SH-SY5Y (cell line): ENCODE data around the gene C12orf56.

ENCODE experiments used
- GATA2 ChIP-seq: IDR thresholded peaks from 2 replicates; pipeline ENCODE4 v1.6.1; 2011; ENCODE audit warnings: mild to moderate bottlenecking, low read depth, low read length
- GATA3 ChIP-seq: IDR thresholded peaks from 2 replicates; pipeline ENCODE4 v1.6.1; 2011; ENCODE audit warnings: low read depth, mild to moderate bottlenecking, low read length, moderate library complexity

C12orf56 gene

DNA sequence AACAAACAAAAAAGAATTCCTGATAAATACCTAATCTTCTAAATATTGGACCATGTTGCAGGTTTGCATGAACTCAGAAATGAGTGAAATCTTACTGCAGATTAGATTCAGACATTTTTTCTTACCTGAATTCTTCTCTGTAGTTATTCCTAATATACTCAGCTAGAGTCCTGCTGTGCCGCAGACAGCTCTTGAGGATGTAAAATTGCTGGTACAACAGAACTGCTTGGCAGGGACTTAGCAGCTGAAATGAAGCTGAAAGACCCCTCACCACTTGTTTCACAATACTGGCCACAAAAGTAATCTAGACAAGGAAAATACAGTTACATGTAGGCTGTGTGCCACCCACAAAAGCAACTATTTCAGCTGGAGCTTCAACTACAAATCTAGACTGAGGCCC is 120.1 kb downstream of the C12orf56 start:
- TF ChIP-seq GATA2 (no peak), GATA3 (no peak)

DNA sequence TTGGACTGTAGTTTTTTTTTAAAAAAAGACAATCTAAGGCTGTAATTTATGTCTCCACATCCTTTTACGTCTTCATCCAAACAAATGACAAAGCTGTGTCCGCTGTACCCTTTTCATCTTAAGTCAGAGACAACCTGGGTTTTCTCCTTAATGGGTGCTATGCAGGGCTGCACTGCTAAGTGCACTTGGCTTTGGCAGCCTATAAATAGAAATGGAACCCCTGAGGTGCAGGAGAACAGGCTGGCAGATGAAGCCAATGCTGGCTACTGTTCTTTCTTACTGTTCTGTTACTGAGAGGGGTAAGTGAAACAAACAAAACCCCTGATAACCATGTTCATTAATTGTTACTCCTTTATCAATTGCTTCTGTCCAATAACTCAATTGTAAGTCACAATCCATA is 121.4 kb downstream of the C12orf56 start:
- TF ChIP-seq GATA2 (no peak), GATA3 (no peak)

DNA sequence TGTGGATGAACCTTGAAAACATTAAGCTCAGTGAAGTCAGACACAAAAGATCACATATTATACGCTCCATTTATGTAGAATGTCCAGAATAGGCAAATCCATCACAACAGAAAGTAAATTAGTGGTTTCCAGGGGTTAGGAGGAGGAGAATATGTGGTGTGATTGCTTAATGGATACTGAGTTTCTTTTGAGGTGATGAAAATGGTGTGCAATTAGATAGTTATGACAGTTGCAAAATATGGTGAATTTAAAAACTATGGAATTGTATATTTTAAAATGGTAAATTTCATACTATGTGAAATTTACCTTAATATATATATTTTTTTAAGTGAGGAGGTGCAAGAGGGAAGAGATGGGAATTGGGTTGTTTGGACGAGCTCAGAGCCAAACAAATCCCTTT is 122.1 kb downstream of the C12orf56 start:
- TF ChIP-seq GATA2, result no peak
- no peak for TF ChIP-seq GATA3

DNA sequence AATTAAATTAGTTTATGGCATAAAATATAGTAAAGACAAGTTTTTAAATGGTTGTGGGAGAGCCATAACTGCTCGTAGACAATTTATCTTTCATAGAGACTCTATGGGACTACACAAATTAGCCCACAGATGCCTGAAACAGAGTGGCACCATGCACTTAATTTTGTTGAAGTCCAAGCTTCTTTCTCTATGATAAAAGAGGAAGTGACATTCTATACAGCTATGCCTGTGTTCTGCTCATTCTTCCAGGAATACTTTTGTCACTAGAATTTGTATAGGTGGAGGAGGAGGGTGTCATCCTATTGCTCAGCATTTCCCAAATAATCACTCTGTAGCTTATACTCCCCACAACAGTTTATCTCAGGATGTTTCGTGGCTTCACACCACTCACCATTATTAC is 124.7 kb downstream of the C12orf56 start:
- TF ChIP-seq GATA3, result no peak
- no peak for TF ChIP-seq GATA2

DNA sequence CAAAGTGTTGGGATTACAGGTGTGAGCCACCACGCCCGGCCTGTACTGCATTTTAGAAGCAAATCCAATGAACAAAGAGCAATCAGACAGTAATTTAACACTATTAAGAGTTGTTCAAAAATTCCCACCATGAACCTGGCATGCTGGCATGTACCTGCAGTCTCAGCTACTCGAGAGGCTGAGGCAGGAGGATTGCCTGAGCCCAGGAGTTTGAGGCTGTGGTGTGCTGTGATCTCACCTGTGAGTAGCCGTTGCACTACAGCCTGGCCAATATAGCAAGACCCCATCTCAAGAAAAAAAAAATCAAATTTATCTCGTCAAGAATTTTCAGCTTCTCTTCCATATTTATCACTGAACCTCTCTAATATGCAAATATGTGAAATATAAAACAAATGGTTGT is 128.7 kb downstream of the C12orf56 start:
- TF ChIP-seq GATA3 (no peak), GATA2 (no peak)

GRCh38 chr12:64258576-64258975 is 132.0 kb downstream of the C12orf56 start:
- TF ChIP-seq GATA3 (no peak), GATA2 (no peak)

- no peak for TF ChIP-seq GATA3
- TF ChIP-seq GATA2, result no peak
Measured at GRCh38 chr12:64256166-64256800, 134.3 kb downstream of the C12orf56 start.

DNA sequence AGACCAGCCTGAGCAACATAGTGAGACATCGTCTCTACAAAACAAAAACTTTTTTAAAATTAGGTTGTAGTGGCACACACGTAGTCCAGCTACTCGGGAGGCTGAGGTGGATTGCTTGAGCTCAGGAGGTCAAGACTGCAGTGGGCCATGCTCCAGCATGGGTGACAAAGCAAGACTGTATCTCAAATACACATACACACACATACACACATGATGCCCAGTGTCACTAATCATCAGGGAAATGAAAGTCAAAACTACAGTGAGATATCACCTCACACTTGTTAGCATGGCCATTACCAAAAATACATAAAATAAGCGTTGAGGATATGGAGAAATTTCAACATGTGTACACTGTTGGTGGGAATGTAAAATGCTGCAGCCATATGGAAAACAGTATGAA is 135.3 kb downstream of the C12orf56 start:
- TF ChIP-seq GATA3, result no peak
- TF ChIP-seq GATA2, result no peak

- no peak for TF ChIP-seq GATA3
- TF ChIP-seq GATA2, result no peak
Measured at GRCh38 chr12:64253356-64253755, 137.2 kb downstream of the C12orf56 start.

DNA sequence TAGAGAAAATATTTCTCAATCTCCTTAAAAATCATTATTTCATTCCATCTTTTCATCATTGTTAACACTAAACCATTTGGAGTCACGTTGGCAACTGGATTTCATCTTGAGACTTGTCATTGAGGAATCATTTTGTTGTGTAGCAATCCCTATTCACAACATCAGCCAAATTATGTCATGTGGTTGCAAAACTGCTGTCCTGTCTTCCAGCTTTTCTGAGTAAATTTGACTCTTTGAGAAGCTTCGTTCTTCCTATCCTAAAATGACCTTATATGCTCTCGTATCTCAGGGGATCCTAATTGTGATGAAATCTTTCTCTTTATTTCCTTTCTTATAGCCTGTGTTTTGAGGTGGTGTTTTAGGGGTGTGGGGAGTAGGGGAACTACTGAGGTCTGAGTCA is 137.9 kb downstream of the C12orf56 start:
- TF ChIP-seq GATA2 (no peak), GATA3 (no peak)

DNA sequence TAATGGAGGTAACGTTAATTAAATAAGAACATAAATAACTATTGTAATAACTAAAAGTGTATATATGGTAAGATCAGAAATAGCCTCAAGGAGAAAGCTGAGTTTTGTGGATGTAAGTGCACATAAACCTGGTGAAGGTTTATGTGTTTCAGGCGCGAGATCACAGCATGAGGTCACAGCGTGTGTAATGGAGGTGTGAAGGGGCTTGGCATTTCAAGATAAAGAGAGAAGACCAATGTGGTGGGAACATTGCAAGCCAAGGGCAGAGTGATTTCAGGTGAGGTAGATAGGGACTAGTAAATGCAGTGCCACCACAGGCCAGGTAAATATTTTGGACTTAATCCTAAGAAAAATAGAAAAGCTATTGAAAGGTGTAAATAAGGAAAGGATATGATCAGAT is 146.7 kb downstream of the C12orf56 start:
- TF ChIP-seq GATA3, result no peak
- no peak for TF ChIP-seq GATA2

GRCh38 chr12:64240781-64241180 is 149.8 kb downstream of the C12orf56 start:
- TF ChIP-seq GATA3 (no peak), GATA2 (no peak)

- TF ChIP-seq GATA3, result no peak
- TF ChIP-seq GATA2, result no peak
Measured at GRCh38 chr12:64237382-64237781, 153.2 kb downstream of the C12orf56 start.

DNA sequence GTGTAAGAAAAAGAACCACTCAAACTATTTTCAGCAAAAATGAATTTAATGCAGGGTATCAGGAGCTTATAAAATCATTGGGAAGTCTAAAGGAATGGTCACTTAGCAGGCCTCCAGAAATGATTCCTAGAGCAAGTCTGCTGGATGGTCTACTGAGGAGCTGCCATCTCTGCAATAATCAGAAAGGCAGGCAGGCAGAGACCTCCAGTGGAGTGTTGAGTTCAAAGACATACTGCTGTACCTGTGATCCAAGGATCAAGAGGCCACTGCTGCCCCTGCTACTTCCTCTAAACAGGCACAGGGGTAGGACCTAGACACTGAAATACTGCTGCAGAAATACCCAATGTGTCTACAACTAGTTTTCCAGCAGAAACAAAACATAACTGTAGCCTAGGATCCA is 154.0 kb downstream of the C12orf56 start:
- TF ChIP-seq GATA2 (no peak), GATA3 (no peak)

DNA sequence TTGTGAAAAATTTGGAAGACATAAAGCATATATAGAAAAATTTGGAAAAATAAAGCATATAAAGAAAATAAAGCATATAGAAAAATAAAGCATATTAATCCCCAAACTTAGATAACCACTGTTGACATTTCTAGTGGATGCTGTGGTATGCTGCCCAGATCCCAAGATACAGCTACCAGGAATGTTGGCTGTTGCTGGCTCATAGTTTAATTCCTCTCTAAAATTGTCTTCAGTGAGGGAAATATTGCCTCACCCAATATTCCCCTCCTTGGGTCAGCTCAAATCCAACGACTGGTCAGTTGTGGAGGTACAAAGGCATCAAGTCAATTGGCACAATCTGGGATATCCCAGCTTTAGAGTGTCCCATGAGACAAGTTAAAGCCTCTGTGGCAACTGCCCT is 158.4 kb downstream of the C12orf56 start:
- no peak for TF ChIP-seq GATA2
- no peak for TF ChIP-seq GATA3

GRCh38 chr12:64229796-64230195 is 160.8 kb downstream of the C12orf56 start:
- no peak for TF ChIP-seq GATA3
- no peak for TF ChIP-seq GATA2
